ENCODE results near the gene ZNF93.
A peak's percentile ranks its signal among the peaks of the same experiment; 100 is the strongest.
"Not testable (repeated sequence)": the region's sequence is repeated elsewhere in the genome, so short reads cannot be mapped to it uniquely, and the experiment has no call there.

The ZNF93 gene

GRCh38 chr19:19871932-19872331 is 28.8 kb upstream of the ZNF93 start:
- Histone ChIP-seq H3K4me3 (ENCODE audit: low read depth, low read length) (no peak overlapping the region), H3K36me3 (peaks cover 39% of the 10 kb centered on the region), H3K9me3 (peaks cover 4% of the 10 kb centered on the region; the same call in 1 of the 2 replicates), H3K4me1 (no peaks in the 10 kb centered on the region), H3K27me3 (no peaks in the 10 kb centered on the region)
- no peak for DNase-seq
- TF ChIP-seq, protein P1, sequence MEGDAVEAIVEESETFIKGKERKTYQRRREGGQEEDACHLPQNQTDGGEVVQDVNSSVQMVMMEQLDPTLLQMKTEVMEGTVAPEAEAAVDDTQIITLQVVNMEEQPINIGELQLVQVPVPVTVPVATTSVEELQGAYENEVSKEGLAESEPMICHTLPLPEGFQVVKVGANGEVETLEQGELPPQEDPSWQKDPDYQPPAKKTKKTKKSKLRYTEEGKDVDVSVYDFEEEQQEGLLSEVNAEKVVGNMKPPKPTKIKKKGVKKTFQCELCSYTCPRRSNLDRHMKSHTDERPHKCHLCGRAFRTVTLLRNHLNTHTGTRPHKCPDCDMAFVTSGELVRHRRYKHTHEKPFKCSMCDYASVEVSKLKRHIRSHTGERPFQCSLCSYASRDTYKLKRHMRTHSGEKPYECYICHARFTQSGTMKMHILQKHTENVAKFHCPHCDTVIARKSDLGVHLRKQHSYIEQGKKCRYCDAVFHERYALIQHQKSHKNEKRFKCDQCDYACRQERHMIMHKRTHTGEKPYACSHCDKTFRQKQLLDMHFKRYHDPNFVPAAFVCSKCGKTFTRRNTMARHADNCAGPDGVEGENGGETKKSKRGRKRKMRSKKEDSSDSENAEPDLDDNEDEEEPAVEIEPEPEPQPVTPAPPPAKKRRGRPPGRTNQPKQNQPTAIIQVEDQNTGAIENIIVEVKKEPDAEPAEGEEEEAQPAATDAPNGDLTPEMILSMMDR (IDR thresholded peaks at IDR 0.05; ENCODE audit: low read depth, low read length) = no peak

DNA sequence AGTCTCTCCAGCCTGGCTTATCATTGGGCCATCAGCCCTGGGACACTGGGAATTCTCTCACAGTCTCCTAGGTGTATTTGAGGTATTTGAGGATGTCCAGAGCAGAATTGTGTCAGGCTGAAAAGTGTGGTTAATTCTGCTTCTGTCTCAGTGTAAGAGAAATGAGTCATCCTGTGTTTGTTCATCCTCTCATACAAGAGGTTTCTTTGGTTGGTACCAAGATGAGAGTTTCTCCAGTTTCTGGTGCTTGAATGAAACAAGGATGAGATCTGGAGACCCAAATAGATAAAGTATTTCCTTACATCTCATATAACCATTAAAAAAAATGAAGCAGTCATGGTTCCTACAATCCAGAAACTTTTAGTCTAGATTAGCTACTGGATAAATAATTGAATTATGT is 27.4 kb upstream of the ZNF93 start:
- Histone ChIP-seq H3K36me3 (peaks cover 41% of the 10 kb centered on the region), H3K4me3 (ENCODE audit: low read depth, low read length) (no peak overlapping the region), H3K4me1 (no peaks in the 10 kb centered on the region), H3K27me3 (no peaks in the 10 kb centered on the region), H3K9me3 (peaks cover 4% of the 10 kb centered on the region; the same call in 1 of the 2 replicates)
- no peak for DNase-seq
- TF ChIP-seq, protein P1 (IDR thresholded peaks at IDR 0.05; ENCODE audit: low read depth, low read length) = no peak

GRCh38 chr19:19877724-19878123 is 23.0 kb upstream of the ZNF93 start:
- Histone ChIP-seq H3K36me3 (peaks cover 73% of the 10 kb centered on the region), H3K4me1 (no peaks in the 10 kb centered on the region)
- TF ChIP-seq, protein P1 (IDR thresholded peaks at IDR 0.05; ENCODE audit: low read depth, low read length) = no peak

DNA sequence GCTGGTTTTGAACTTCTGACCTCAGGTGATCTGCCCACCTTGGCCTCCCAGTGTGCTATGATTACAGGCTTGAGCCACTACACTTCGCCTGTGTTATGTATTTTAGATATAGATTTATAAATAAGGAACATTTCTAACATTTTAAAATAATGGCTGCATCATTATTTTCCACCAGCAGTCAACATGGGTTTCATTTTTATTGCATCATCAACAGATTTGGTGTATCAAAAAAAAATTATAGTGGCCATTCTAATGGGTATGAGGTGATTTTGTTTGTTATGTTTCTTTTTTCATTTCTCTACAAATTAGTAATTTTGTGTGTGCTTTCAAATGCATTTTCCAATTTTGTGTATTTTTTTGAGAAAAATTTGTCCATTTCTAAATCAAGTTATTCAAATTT is 16.2 kb upstream of the ZNF93 start:
- Histone ChIP-seq H3K4me1 (no peaks in the 10 kb centered on the region), H3K36me3 (peaks cover 42% of the 10 kb centered on the region), H3K4me3 (ENCODE audit: low read depth, low read length) (no peak overlapping the region), H3K9me3 (no peaks in the 10 kb centered on the region), H3K27me3 (no peaks in the 10 kb centered on the region)
- TF ChIP-seq, protein P1 (IDR thresholded peaks at IDR 0.05; ENCODE audit: low read depth, low read length) = no peak
- DNase-seq = no peak

More at GRCh38 chr19:19877724-19878123, 23.0 kb upstream of the ZNF93 start:
- Histone ChIP-seq H3K27me3 (no peaks in the 10 kb centered on the region), H3K4me3 (ENCODE audit: low read depth, low read length) (no peak overlapping the region), H3K9me3 (peaks cover 4% of the 10 kb centered on the region; the same call in 1 of the 2 replicates)
- no peak for DNase-seq

GRCh38 chr19:19892055-19892941 is 8.4 kb upstream of the ZNF93 start:
- not testable (repeated sequence) for H3K27me3 ChIP-seq; H3K9me3 ChIP-seq; H3K4me3 ChIP-seq (ENCODE audit: low read depth, low read length); DNase-seq; H3K4me1 ChIP-seq
- peaks cover 35% of the 10 kb centered on the region for H3K36me3 ChIP-seq

DNA sequence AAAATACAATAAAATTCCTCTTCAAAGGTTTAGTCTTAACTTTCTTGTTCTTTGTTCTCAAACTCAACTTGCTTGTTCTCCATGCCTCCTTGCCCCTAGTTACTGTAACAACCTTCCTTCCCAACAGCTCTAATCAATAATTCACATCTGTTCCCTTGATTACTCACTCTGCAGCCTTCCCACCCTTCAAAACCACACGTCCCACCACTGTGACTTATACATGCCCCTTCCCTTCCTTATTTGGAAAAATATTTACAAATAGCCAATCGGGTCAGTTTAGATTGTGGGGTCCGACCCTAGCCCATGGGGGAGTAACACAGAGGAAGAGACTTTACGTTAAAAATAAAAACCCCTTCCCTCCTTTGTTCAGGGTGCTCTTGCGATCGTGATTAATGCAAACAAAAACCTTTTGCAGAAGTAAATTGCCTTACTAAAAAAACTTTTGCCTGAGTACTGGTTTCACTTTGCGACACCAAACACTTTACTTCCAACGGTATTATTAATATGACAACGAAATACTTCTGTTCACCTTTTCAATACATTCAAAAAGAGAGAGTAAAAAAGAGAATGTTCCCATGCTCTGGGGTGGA is 512 bp upstream of the ZNF93 start:
- DNase-seq = no peak
- H3K4me3 ChIP-seq (ENCODE audit: low read depth, low read length) = peak overlapping the region; percentile 91
- H3K27me3 ChIP-seq = no peaks in the 10 kb centered on the region
- H3K4me1 ChIP-seq = no peaks in the 10 kb centered on the region
- no peaks in the 10 kb centered on the region; the same call in 1 of the 2 replicates for H3K9me3 ChIP-seq
- peaks cover 3% of the 10 kb centered on the region; the same call in 1 of the 2 replicates for H3K36me3 ChIP-seq
- TF ChIP-seq, protein P1 (IDR thresholded peaks at IDR 0.05; ENCODE audit: low read depth, low read length) = no peak

- H3K36me3 ChIP-seq; H3K4me3 ChIP-seq (ENCODE audit: low read depth, low read length); H3K4me1 ChIP-seq; H3K9me3 ChIP-seq; DNase-seq; H3K27me3 ChIP-seq: not testable (repeated sequence)
Measured at GRCh38 chr19:19907551-19907950, 6.8 kb downstream of the ZNF93 start.
